Stimulated activated CD4-positive, alpha-beta T cell treated with anti-CD3 and anti-CD28 coated beads, Interleukin-1b, Interleukin-23, amount 100 ng/mL, for 24 hours (primary cell): ENCODE results near the gene KSR1.
"Not testable (repeated sequence)": the region's sequence is repeated elsewhere in the genome, so short reads cannot be mapped to it uniquely, and the experiment has no call there.

Experiments
- DNase-seq, 4 experiments: peaks; one replicate each; pipeline ENCODE4 v3.0.0-alpha.2; 2020; ENCODE audit warnings: low read depth in 4 of 4, low spot score in 1 of 4

The KSR1 gene

DNA sequence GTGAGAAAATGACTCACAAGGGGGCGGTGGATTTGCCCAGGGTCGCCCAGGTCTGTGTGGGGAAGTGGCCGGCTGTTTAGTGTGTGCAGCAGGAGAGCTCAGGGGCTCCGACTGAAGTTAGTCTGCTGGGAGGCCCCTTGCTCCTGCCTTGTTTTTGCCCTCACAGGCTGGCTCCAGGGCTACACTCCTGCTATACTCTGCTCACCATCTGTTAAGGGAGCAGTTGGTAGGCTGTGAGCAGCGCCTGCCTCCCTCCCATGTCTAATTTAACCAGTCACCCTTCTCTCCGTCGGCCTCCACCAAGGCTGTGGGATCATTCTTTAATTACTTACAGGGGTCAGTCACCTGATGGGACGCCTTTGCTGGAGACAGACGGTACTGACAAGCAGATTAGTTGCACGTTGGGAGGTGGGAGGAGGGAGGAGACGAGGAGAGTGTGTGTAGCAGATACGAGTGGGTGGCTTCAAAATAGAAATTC is 35.5 kb downstream of the KSR1 start:
- DNase-seq = no peak

DNA sequence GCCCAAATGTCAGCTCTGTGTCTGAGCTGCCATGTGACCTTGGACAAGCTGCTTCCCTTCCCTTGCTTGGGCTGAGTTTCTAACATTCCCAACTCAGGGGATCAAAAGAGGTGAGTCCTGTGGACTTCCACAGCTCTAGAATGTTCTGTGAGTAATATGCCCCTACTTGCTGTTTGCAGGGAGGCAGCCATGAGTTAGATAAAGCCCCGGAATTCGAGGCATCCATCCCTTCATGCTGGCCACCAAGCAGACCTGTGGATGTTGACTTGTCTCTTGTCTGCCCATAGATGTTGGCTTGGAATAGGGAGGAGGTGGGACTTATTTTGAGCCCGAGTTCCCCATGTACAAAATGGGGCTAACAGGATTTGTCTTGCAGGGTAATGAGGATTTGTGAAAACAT is 36.2 kb downstream of the KSR1 start:
- DNase-seq = no peak

DNA sequence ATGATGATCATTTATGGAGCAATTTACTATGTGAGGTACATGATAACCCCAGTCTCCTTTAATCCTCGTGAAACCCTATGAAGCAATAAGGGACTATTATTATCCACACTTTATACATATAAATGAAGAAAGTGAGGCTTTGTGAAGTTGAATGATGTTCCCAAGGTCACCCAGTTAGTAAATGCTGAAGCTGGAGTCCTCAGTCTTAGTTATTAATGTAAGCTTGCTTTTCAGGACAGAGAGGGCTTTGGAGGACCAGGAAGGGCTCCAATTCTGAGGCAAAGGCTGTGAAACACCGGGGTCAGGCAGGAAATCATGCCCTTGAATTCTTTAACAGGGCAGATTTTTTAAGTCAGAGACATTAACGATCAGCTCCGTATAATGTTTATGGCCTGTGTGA is 36.8 kb downstream of the KSR1 start:
- no peak for DNase-seq

DNA sequence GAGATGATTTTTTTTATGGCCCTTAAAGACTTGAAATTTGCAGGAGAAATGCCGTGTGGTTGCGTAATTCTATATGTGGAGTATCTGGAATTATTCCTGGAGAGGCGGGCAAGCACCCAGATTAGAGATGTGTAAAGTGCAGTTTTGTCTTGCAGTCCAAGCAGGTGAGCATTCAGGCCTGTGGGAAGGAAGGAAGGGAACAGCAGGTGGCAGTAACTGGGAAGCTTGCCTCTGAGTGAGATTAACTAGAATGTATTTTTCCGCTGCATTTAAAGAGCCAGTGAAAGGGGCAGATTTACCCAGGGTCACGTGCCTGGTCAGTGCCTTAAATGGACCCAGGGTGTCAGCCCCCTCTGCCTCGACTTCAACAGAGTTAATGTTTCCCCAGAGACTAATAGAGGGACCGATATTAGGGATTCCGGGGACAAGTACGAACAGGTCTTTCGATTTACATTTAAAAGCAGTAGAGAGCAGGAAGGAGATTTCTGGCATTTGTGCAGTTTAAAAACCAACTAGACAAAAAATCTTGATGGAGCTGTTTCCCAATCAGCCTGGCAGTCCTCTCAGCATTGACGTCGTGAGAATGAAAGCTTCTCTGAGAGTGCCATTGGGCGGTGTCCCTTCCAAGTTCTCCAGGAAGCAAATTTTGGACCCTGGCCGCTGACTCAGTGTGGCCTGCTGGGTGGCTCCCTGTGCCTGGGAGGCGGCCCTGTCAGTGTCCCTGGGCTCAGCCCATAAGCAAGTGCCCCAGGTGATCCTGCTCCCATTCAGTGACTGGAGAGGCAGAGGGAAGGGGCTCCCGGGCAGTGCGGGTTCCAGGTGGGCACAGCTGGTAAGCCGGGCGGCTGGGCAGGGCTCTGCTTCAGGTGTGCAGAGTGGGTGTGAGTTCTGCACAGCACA is 38.2 kb downstream of the KSR1 start:
- DNase-seq = no peak

DNA sequence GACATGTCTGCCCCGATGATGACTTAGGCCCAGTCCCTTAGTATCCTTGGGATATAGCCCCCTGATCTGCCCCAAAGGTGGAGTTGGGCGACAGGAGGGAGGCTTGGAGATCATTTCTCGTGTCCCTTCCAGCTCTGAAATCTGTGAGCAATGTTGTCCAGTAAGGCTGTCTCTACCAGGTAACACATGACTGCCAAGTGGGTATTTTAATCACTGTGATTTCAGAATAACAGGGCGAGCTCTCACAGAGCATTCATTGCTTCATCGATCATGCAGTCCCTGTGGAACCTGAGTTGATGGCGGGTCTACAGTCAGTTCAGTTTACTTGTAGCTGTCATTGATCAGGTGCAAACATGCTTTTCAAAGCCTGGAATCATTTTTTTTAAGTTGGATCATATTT is 39.2 kb downstream of the KSR1 start:
- DNase-seq = no peak

DNA sequence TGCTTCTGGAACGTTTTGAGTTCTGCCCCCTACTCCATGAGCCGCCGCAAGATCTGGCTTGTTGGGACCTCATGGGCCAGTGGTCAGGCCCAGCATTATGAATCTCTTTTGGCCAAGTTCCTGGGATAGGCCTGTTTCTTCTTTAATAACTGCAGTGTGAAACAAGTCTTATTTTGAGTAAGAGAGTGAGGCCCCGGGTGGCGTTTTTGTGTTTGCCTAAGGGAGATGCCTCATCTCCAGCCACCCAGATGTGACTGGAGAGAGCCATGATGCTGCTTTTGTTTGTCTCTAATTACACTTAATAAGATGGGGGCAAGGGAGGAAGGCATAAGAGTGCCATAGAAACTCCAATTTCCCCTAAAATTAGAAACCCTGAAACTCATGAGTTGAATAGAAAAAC is 39.8 kb downstream of the KSR1 start:
- DNase-seq = no peak

DNA sequence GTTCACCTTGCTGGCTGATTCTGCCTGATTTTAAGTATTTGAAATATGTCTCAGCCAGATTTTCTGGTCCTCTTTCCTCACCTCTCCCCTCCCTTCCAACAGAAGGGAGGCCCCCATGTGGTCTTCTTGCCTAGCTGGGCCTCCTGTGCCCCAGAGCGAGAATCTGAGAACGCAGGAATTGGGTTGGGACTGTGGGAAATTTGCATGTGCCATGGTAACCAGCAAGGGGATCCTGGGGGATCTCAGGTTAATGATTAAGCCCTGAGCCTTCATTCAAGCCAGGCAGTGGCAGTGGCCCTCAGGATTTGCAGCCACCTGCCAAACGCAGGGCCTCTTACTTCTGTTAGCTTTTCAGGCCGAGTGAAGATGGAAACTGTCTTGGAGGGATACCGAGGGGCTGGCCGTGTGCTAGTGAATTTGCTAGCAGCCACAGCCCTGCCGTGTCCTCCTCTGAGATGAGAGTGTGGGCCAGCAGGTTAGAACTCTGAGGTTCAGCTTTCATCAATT is 40.2 kb downstream of the KSR1 start:
- no peak for DNase-seq

DNA sequence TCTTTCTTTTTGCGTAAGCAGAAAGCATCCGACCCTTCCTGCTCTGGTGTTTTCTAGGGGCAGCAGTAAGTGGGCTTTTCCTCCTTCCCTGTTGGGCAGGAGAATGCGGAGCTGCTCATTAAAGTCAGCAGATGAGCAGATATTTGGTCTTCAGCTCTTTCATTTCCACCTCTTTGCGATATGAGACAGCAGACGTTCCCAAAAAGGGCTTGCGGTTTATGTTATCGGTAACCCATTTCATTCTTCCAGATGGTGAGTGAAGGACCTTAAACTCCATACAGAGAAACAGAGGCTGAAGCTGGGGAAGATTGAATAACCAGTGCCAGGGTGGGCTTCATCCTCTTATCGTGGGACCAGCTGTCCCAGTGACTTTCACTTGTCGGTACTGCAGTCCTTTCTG is 40.7 kb downstream of the KSR1 start:
- no peak for DNase-seq

DNA sequence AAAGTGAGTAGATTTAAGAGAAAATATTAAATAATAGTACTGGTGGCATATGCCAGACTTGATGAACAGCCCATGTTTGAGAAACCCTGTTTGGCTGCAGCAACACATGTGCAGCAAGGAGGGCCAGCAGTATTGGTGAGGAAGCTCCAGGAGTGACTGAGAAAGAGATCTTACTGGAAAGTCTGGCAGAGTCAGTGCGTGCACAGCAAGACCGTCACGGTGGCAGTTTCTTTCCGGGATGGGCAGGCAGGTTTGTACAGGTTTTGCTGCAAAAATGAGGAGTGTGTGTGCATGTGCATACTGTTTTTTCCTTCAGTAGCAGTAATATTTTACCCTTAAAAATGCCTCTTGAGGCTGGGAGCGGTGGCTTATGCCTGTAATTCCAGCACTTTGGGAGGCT is 41.4 kb downstream of the KSR1 start:
- no peak for DNase-seq

DNA sequence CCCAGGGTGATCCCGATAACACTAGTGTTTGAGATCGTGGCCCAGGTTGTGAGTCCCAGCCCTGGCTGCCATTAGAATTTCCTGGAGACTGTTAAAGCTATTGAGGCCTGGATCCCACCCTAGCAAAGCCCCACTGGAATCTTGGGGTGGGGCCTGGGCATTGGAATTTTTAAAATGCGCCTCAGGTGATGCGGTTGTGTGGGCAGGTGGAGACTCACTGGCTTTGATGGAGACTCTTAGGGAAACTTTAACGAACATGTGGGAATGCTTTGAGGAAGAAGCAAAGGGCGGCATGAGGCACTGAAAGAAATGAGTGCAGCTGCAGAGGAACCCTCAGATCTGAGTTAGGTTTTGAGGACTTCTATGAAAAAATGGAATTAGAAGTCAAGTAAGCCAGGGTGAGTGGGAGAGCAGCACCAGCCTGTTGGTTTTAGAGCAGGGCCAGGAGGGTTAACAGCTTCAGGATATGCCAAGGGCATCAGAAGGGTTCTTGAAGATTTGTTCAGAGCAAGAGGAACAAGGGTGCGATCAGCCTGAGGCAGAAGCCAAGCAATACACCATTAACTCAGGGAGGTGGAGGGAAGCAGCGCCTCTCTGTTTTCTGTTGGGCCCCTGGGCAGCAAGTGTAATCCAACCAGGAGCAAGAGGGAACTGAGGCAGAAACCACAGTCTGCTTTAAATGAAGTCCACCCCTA is 42.5 kb downstream of the KSR1 start:
- no peak for DNase-seq

DNA sequence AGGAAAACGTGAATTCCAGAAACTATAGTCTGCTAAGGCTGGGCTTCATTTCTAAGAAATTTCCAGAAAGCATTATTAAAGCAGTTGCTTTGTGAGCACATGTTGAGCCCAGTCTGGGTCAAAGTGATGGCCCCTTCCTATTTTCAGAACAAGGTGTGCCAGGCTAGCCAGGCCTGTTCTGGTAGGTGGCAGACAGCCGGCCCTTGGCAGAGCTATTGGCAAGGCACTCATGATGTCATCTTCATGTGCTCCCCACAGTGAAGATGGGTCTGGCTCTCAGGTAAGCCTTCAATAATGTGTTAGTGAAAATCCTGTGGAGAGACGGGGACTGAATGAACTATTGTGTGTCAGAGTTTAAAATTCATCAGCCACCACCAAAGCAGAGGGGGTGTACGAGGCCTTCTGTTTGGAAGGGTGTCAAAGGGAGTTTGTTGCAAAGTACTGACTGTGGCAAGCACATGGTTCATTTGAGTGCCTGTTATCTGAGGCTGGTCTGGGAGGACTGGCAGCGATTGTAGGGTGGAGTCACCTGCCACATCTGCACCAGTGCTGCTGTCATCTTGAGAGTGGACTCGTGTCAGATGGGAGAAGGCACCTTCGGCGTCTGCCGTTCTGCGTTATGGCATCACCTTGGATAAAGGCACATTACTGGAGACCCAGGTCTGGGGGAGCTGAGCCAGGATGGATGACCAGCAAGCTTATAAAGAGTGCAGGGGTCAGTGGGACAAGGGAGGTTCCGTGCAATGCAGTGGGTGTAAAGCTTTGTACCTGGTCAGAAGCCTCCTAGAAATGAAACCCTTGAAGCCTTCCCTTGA is 43.4 kb downstream of the KSR1 start:
- DNase-seq = no peak

DNA sequence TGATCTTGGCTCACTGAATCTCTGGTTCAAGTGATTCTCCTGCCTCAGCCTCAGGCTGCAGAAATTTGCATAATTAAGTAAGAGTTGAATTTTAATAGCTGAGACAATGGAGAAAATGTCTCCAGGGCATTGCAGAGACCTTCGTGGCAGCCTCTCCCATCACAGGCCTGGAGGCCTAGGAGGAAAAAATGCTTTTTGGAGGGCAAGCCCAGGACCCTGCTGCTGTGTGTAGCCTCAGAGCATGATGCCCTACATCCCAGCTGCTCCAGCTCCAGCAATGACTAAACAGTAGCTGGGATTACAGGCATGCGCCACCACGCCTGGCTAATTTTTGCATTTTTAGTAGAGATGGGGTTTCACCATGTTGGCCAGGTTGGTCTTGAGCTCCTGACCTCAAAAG is 45.1 kb downstream of the KSR1 start:
- DNase-seq = not testable (repeated sequence)

DNA sequence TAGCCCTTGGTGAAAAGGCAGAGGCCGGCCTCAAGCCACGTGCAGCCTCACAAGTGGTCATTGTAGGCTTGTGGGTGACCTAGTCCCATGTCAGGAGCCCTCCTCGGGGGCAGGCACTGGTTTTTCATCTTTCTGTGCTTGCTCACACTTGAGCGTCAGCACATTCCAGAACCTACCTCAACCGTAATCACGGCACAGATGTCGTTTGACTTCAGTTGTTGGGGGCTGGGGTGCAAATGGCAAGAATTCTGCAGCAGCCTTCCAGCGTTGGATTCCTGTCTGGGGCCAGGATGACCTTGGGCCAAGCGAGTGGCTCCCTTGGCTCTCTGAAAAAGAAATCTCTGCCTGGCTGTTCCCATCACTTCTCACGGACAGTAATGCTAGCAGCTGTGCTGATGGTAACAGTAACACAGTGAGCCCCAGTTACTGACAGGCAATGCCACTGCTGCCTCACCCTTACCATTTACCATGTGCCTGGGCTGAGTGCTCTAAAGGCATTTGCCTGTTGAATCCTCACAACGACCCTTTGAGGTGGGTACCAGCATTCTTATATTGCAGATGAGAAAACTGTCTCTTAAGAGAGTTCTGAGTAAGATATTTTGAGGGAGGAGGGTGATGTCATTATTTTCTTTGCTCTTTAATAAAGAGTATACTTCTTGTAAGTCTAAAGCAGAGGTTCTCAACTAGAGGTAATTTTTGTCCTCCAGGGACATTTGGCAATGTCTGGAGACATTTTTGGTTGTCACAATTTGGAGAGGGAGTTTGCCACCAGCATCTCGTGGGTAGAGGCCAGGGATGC is 46.5 kb downstream of the KSR1 start:
- no peak for DNase-seq

DNA sequence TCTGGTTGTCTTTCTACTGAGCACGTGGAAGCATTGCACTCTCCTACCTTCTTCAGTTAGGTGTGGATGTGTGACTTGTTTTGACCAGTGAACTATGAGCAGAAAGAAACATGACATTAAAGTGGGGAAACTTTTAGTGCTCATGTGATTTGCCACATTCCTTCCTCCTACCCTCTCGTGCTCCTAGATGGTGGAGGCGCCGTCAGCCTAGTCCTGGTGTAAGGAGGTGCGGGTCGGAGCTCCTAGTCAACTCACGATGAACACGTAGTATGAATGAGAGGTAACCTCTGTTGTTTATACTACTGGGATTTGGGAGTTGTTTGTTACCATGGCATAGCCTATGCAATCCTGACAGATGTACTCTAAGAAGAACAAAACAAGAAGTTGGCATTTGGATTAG is 47.4 kb downstream of the KSR1 start:
- no peak for DNase-seq

DNA sequence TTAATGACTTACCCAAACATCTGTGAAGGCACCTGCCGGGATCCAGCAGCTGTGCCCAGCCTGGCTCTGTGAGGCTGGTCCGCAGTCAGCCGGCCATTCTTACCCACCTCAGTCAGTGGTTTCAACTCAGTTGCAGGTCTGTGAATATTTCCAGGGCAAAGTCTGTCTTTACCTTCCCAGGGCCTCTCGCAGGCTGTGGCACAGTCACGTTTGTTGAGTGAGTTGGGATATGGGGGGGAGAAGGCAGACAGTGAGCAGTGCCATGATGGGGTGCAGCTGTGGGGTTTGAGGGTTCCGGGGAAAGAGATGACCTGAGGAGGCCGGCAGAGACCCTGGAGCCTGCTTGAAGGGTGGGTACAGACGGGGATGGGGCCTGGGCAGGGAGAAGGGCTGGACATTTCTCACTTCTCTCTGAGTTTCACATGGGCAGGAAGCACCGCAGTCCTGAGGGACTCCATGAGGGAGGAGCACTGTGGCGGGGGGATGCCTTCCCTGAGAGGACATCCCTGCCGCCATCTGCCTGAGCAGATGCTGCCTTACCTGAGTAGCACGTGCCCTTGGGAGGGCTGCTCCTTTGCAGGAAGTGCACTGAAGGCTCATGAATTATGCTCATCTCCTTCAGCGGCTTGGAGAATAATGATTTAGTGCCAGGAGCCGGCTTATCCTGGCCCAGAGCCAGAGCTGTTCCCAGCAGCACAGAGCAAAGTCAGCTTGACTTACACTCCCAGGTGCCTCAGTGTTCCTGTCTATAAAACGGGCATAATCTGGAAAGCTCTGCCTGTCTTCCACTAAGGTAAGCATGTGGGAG is 48.1 kb downstream of the KSR1 start:
- no peak for DNase-seq

DNA sequence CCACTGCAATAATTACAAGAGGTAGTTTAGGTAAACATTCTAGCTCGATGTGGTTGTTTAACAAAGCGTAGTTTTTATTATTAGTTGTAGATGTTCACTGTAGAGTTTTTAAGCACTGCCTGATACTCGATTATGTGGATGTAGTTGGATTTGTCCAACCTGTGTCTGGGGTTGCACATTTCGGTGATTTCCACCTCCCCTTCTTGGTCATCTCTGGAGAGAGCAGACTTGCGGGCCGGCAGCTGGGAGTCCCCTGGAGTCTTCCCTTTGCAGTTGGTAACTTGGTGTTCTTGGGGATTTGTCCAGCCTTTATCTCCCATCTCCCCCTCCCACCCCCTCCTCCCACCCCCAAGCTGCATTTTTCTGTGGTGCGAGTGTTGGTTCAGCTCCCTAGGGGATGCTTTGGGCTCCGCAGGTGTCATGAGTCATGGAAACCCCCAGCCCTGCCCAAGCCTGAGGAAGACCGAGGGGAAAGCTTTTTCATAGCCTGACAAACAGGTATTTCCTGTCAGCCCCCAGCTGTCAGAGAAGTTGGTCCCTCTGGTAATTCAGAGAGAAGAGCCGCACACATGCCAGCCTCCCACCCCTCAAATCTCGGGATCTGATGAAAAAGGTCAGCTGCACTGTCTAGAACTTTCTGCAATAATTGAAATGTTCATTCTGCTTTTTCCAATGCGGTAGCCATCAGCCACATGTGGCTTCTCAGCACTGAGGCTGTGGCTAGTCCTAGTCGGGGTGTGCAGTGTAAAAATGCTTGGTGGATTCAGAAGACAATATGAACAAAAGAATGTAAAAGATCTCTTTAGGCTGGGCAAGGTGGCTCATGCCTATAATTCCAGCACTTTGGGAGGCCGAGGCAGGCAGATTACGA is 50.3 kb downstream of the KSR1 start:
- DNase-seq = no peak

DNA sequence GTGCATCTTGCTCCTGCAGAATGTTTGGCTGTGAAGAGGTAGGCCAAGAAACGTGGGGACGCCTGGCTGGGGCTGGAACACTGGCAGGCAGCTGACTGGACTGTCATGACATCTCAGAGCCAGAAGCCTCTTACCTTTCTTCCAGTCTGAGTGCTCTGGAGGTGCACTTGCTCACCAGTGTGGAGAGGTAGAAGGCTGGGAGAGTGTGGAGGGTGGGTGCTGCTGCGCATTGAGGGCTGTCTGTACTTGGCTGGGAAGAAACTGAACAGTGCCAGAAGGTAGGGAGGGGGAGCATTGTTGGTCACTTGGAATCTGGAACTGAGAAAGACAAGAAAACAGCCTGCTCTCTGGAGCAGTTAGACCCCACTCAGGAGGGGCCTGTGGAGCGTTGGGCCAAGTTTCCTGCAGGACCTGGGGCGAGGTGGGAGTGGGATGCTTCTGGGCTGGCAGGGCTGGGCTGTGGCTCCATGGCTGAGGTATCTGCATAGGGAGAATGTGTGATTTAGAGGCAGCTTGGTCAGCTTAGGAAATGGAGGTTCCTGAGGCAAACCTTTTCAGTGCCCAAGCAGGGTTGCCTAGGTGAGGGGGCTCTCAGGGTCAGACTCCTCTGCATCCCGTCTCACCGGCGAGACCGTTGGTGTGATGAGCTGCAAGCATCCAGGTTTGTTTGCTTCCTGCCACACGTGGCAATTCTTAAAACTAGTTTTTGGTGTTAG is 55.1 kb downstream of the KSR1 start:
- DNase-seq = no peak

DNA sequence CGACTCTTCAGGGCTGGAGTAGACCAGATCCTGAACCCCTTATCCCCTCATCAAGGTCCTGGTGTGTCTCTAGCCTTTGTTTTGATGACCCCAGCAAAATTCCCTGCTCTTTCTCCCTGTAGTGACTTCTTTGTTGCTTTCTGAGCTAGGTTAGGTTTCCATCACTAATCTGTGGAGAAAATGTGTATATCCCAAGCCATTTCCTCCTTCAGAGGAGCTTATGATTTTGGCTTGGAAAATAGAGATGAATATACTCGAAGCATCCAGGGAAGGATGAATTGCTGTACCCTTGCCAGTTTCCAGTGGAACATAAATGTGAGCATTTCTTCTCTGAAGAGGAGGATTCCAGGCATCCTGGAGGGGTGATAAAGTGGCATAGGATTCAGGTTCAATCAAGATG is 55.8 kb downstream of the KSR1 start:
- DNase-seq = no peak
